HepG2 (cell line): Measurements from ENCODE around the gene CACNB4. TPM values are rescaled to one million over a fixed set of nuclear protein-coding genes. Genes with fewer than 3 reads are reported as not detected.
A peak's percentile ranks its signal among the peaks of the same experiment; 100 is the strongest.

Experiments
- ATAC-seq: fragments of 200-7000 bp; cut with Tn5 transposase; 3 replicates; pipeline ENCODE4 v1.9.1; 2020; ENCODE audit warnings: mild to moderate bottlenecking, moderate library complexity
- Bru-seq: library from RNA; stranded (reverse); fragments of 400-500 nt; gene quantifications from one replicate; lab custom pipeline; 2021; lab: Mats Ljungman, UMichigan
- BruChase-seq, 2 experiments: library from RNA; stranded (reverse); fragments of 400-500 nt; gene quantifications; one replicate each; lab custom pipeline; 2021; lab: Mats Ljungman, UMichigan
- BruUV-seq: library from RNA; stranded (reverse); fragments of 400-500 nt; replicated peaks from 2 replicates; lab custom pipeline; 2021; lab: Mats Ljungman, UMichigan
- CTCF ChIA-PET: fragments of 300-600 bp; formaldehyde crosslinking; extraction: SDS; loops from one replicate; lab custom pipeline; 2021; ENCODE audit warnings: low total read pairs, inconsistent platforms, low intra/inter-chr PET ratio; lab: Yijun Ruan, JAX
- POLR2A ChIA-PET: fragments of 350-600 bp; sonication (Branson Sonifier 250); formaldehyde crosslinking; loops from one replicate; lab custom pipeline; 2020; ENCODE audit warnings: antibody characterized with exemption, inconsistent platforms; lab: Yijun Ruan, JAX
- DNase-seq: peaks from one replicate; pipeline ENCODE4 v3.0.0-alpha.2; 2015; ENCODE audit warnings: low spot score
- FAIRE-seq: peaks from 3 replicates; lab custom pipeline; 2011; peaks lifted over from hg19 to GRCh38; lab: Jason Lieb, UNC
- H2AFZ ChIP-seq: one replicate; pipeline ENCODE4 v1.6.1; 2011; ENCODE audit warnings: low read length, inconsistent platforms
- H3K27ac ChIP-seq: fragments of 300-600 bp; 3 replicates; pipeline ENCODE4 v1.8.0; 2011; ENCODE audit warnings: mixed run types, mild to moderate bottlenecking, mixed read lengths, low read length, inconsistent platforms; ENCODE audit not compliant: insufficient read depth; ENCODE audit errors: extremely low read length
- H3K27me3 ChIP-seq, 2 experiments: fragments of 200-600 bp in 1 of 2; 2 replicates in 1 of 2; 3 replicates in 1 of 2; pipeline versions ENCODE4 v1.6.0 to v1.8.0; 2011; ENCODE audit warnings: low read length in 2 of 2, mild to moderate bottlenecking in 2 of 2, moderate library complexity in 2 of 2, inconsistent platforms in 1 of 2; ENCODE audit not compliant: insufficient read depth in 2 of 2, control insufficient read depth in 1 of 2
- H3K36me3 ChIP-seq, 2 experiments: fragments of 200-600 bp in 1 of 2; replicated peaks in 1 of 2; 2 replicates in 1 of 2; 3 replicates in 1 of 2; pipeline versions ENCODE4 v1.5.1 to v1.8.0; 2011; ENCODE audit warnings: low read length in 2 of 2, inconsistent platforms in 1 of 2; ENCODE audit not compliant: insufficient read depth in 2 of 2, control insufficient read depth in 1 of 2
- H3K4me1 ChIP-seq: 2 replicates; pipeline ENCODE4 v1.5.1; 2012; ENCODE audit warnings: low read length, inconsistent platforms; ENCODE audit not compliant: insufficient read depth
- H3K4me2 ChIP-seq: 2 replicates; pipeline ENCODE4 v1.6.0; 2011; ENCODE audit warnings: low read depth, low read length, inconsistent platforms
- H3K4me3 ChIP-seq, 3 experiments: fragments of 200-600 bp in 1 of 3; sonication (generic), shearing (Covaris generic) in 1 of 3; replicated peaks in 1 of 3; 2 replicates each; pipeline ENCODE4 v1.5.1; 2011 to 2016; ENCODE audit warnings: low read length in 3 of 3, inconsistent platforms in 2 of 3, low read depth in 2 of 3, mild to moderate bottlenecking in 2 of 3, control low read depth in 1 of 3, mixed read lengths in 1 of 3; ENCODE audit not compliant: insufficient read depth in 1 of 3
- H3K79me2 ChIP-seq: one replicate; pipeline ENCODE4 v1.6.1; 2011; ENCODE audit warnings: low read length, inconsistent platforms; ENCODE audit not compliant: insufficient read depth
- H3K9ac ChIP-seq: 2 replicates; pipeline ENCODE4 v1.6.0; 2011; ENCODE audit warnings: mild to moderate bottlenecking, low read depth, low read length, inconsistent platforms; ENCODE audit not compliant: insufficient read depth
- H3K9me3 ChIP-seq: 2 replicates; pipeline ENCODE4 v1.5.1; 2012; ENCODE audit warnings: mild to moderate bottlenecking, low read length
- H4K20me1 ChIP-seq: 2 replicates; pipeline ENCODE4 v1.6.0; 2011; ENCODE audit warnings: inconsistent platforms, mild to moderate bottlenecking, low read length, moderate library complexity; ENCODE audit not compliant: insufficient read depth
- MEF2D ChIP-seq: sonication (generic); formaldehyde crosslinking; IDR thresholded peaks from 2 replicates; pipeline ENCODE4 v1.5.1; 2020; ENCODE audit warnings: mild to moderate bottlenecking, missing genetic modification reagents
- STAG1 ChIP-seq: sonication (generic); formaldehyde crosslinking; IDR thresholded peaks from 2 replicates; pipeline ENCODE4 v1.4.0; 2020; ENCODE audit warnings: missing genetic modification reagents
- TBX2 ChIP-seq: sonication (generic); formaldehyde crosslinking; IDR thresholded peaks from 2 replicates; pipeline ENCODE4 v1.5.0; 2020; ENCODE audit warnings: missing genetic modification reagents, mild to moderate bottlenecking, borderline replicate concordance
- ZFY ChIP-seq: sonication (generic); formaldehyde crosslinking; IDR thresholded peaks from 2 replicates; pipeline ENCODE4 v1.4.0; 2020; ENCODE audit warnings: missing genetic modification reagents
- ZNF33B ChIP-seq: sonication (generic); formaldehyde crosslinking; IDR thresholded peaks from 2 replicates; pipeline ENCODE4 v1.5.1; 2020; ENCODE audit warnings: mild to moderate bottlenecking, missing genetic modification reagents
- WGBS: methylation state at CpG from one replicate; pipeline ENCODE4 v1.1.6; 2017; ENCODE audit warnings: low lambda C conversion rate; 5-methylcytosine and 5-hydroxymethylcytosine counted together
- in situ Hi-C: cut with HindIII; loops from 2 replicates; pipeline ENCODE4 v1.10.0; 2017; ENCODE audit warnings: low pct_unique_long_range_greater_than_20kb; ENCODE audit not compliant: extremely low pct_ligation_motif_present
- intact Hi-C: fragments of 100-400 bp; cut with micrococcal nuclease; formaldehyde crosslinking; loops from one replicate; pipeline ENCODE4 v1.10.0; 2022; ENCODE audit not compliant: unreplicated experiment
- long read RNA-seq, 2 experiments: library from RNA in 1 of 2; library from polyadenylated mRNA in 1 of 2; stranded (forward) in 1 of 2; unstranded in 1 of 2; transcript quantifications; one replicate each; pipeline ENCODE4 v2.0.0, GENCODE V29; 2019 to 2022
- polyA minus RNA-seq, 3 experiments: library from RNA; depleted of rRNA, polyadenylated mRNA; stranded (reverse); fragments of >200 nt; gene quantifications; 2 replicates each; pipeline ENCODE4 v1.2.3, GENCODE V29; 2011; ENCODE audit warnings: low replicate concordance in 1 of 3
- polyA plus RNA-seq, 8 experiments: library from polyadenylated mRNA; depleted of rRNA in 3 of 8; stranded (reverse) in 7 of 8; unstranded in 1 of 8; fragments of >200 nt; fragmentation: Illumina TruSeq in 4 of 8; extraction: Trizol in 4 of 8; gene quantifications; 2 replicates each; pipeline versions ENCODE4 v1.2.1 to v1.2.3, GENCODE V29; 2011 to 2016; ENCODE audit warnings: low read depth in 4 of 8, missing spikeins in 1 of 8, mixed read lengths in 1 of 8; ENCODE audit not compliant: insufficient read depth in 1 of 8
- total RNA-seq, 5 experiments: library from RNA; depleted of rRNA; stranded (reverse); fragments of >200 nt; fragmentation: Illumina TruSeq; extraction: Trizol; gene quantifications; 2 replicates each; pipeline ENCODE4 v1.2.3, GENCODE V29; 2016; ENCODE audit warnings: low read depth in 1 of 5
- TF ChIP-seq, protein P1 (sequence below): sonication (generic); formaldehyde crosslinking; IDR thresholded peaks from 2 replicates; pipeline ENCODE4 v1.5.1; 2020; ENCODE audit warnings: mild to moderate bottlenecking, missing genetic modification reagents, moderate library complexity
- TF ChIP-seq, protein P2 (sequence below): sonication (generic); formaldehyde crosslinking; IDR thresholded peaks from 2 replicates; pipeline ENCODE4 v1.4.0; 2020; ENCODE audit warnings: mild to moderate bottlenecking, missing genetic modification reagents
- TF ChIP-seq, protein P3 (sequence below): sonication (generic); formaldehyde crosslinking; IDR thresholded peaks from 2 replicates; pipeline ENCODE4 v1.9.0; 2022; ENCODE audit warnings: missing genetic modification reagents, mild to moderate bottlenecking, borderline replicate concordance

CACNB4 gene
- total RNA-seq (2016; rRNA removed; fragmentation: Illumina TruSeq; extraction: Trizol) = 9.5 and 14.3 TPM in 2 replicates
- total RNA-seq (2016; cell fraction: cytosol; rRNA removed; fragmentation: Illumina TruSeq; extraction: Trizol; ENCODE audit: low read depth) = 8.4 and 9.3 TPM in 2 replicates
- total RNA-seq (2016; cell fraction: insoluble cytoplasmic fraction; rRNA removed; fragmentation: Illumina TruSeq; extraction: Trizol) = 12.5 and 16.2 TPM in 2 replicates
- total RNA-seq (2016; cell fraction: membrane; rRNA removed; fragmentation: Illumina TruSeq; extraction: Trizol) = 5.5 and 7.4 TPM in 2 replicates
- 49.9 and 50.0 TPM in 2 replicates for total RNA-seq (2016; cell fraction: nucleus; rRNA removed; fragmentation: Illumina TruSeq; extraction: Trizol)
- polyA plus RNA-seq (2011; rRNA removed) = 3.9 and 5.1 TPM in 2 replicates
- 1.0 and 1.2 TPM in 2 replicates for polyA plus RNA-seq (2011; cell fraction: cytosol; rRNA removed)
- polyA plus RNA-seq (2011; cell fraction: nucleus; rRNA removed) = 8.4 and 10.5 TPM in 2 replicates
- polyA plus RNA-seq (2012) = 2.6 and 3.3 TPM in 2 replicates
- 0.25 and 0.48 TPM in 2 replicates for polyA plus RNA-seq (2016; cell fraction: cytosol; fragmentation: Illumina TruSeq; extraction: Trizol; ENCODE audit: low read depth)
- polyA plus RNA-seq (2016; cell fraction: insoluble cytoplasmic fraction; fragmentation: Illumina TruSeq; extraction: Trizol; ENCODE audit: low read depth) = 5.0 and 5.5 TPM in 2 replicates
- polyA plus RNA-seq (2016; cell fraction: membrane; fragmentation: Illumina TruSeq; extraction: Trizol; ENCODE audit: low read depth) = 1.7 and 2.1 TPM in 2 replicates
- polyA plus RNA-seq (2016; cell fraction: nucleus; fragmentation: Illumina TruSeq; extraction: Trizol; ENCODE audit: insufficient read depth, low read depth) = 26.0 and 29.1 TPM in 2 replicates
- 0.35 and 13.9 TPM in 2 replicates for polyA minus RNA-seq (2011; rRNA and poly(A)+ RNA removed; ENCODE audit: low replicate concordance)
- 4.7 and 6.0 TPM in 2 replicates for polyA minus RNA-seq (2011; cell fraction: cytosol; rRNA and poly(A)+ RNA removed)
- polyA minus RNA-seq (2011; cell fraction: nucleus; rRNA and poly(A)+ RNA removed) = 47.0 and 50.5 TPM in 2 replicates
- percentile 38 among the genes with signal in this experiment for Bru-seq, nascent RNA
- BruChase-seq, experiment 1, labeled RNA remaining after a 6-hour chase = percentile 53 among the genes with signal in this experiment
- BruChase-seq, experiment 2, labeled RNA remaining after a 2-hour chase = percentile 52 among the genes with signal in this experiment
- long read RNA-seq, experiment 1, full-length matches to known transcripts = 2 of 2 reads
- long read RNA-seq, experiment 1, partial matches to known transcripts = 0 of 2 reads
- long read RNA-seq, experiment 1, other reads (novel, unspliced or antisense) = 0 of 2 reads
- long read RNA-seq, experiment 2, partial matches to known transcripts = 0 of 3 reads
- long read RNA-seq, experiment 2, other reads (novel, unspliced or antisense) = 3 of 3 reads

DNA sequence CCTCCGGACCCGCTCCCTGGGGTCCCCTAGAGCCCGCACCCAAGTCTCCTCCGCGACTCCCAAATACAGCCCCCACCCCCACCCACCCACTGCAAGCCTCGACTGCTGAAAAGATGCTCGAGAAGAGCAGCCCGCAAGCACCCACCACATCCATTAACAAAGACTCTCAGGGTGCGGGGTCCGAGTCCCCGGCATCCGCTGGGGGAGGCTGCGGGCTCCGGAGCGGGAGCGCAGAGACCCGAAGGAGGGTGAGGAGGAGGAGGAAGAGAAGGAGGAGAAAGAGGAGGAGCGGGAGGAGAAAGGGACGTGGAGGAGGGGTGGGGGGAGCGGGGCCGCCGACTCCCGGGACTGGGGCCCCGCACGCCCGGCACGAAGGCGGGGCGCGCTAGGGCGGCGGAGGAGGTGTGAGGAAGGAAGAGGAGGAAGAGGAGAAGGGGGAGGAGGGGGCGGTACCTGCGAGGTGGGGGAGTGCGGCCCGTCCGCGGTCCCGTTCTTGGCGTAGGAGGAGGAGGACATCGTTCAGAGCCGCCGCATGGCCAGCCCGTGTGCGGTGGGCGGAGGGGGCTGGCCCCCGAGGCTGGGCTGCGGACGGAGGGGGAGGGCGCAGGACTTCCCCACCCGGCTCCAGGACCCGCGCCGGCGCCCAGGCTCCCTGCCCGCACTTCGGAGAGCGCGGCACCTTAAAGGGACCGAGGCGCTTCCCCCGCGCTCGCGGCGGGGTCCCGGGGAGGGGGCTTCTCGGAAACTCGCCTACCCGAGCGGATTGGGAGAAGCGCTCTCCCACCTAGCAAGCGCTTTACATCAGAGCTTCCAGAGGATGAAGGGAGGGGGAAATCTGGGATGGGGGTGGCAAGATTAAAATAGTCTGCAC lies at the start of gene CACNB4:
CACNB4 (minus strand) TSS at position 549 of the 871 bp plus-strand sequence.
- H3K27ac ChIP-seq = no peak within 1 kb of the TSS
- ATAC-seq = peak; percentile 49
- POLR2A ChIA-PET = no interaction called here
- no peaks in the 10 kb centered on the region for H3K9me3 ChIP-seq
- no peak for FAIRE-seq
- H3K9ac ChIP-seq = no peak within 1 kb of the TSS
- intact Hi-C loops = no loop called here
- no peak for DNase-seq
- no peak within 1 kb of the TSS for H2AFZ ChIP-seq
- 2% methylated on average over 67 of the region's 73 CpGs for WGBS
- no TSS peak for BruUV-seq
- peaks cover 21 to 75% of the 10 kb centered on the region in 2 experiments; a peak in 4 of 5 replicates for H3K27me3 ChIP-seq
- no peaks in the 10 kb centered on the region for H3K79me2 ChIP-seq
- in situ Hi-C loops = no loop called here
- no peaks in the 10 kb centered on the region for H3K36me3 ChIP-seq
- peak within 1 kb of the TSS; percentile 45 to 71 (median 56) for H3K4me3 ChIP-seq
- H3K4me2 ChIP-seq = peak within 1 kb of the TSS; percentile 77
- H4K20me1 ChIP-seq = no peaks in the 10 kb centered on the region
- H3K4me1 ChIP-seq = peaks cover 38% of the 10 kb centered on the region
- CTCF ChIA-PET = no interaction called here
- TF ChIP-seq, protein P1, sequence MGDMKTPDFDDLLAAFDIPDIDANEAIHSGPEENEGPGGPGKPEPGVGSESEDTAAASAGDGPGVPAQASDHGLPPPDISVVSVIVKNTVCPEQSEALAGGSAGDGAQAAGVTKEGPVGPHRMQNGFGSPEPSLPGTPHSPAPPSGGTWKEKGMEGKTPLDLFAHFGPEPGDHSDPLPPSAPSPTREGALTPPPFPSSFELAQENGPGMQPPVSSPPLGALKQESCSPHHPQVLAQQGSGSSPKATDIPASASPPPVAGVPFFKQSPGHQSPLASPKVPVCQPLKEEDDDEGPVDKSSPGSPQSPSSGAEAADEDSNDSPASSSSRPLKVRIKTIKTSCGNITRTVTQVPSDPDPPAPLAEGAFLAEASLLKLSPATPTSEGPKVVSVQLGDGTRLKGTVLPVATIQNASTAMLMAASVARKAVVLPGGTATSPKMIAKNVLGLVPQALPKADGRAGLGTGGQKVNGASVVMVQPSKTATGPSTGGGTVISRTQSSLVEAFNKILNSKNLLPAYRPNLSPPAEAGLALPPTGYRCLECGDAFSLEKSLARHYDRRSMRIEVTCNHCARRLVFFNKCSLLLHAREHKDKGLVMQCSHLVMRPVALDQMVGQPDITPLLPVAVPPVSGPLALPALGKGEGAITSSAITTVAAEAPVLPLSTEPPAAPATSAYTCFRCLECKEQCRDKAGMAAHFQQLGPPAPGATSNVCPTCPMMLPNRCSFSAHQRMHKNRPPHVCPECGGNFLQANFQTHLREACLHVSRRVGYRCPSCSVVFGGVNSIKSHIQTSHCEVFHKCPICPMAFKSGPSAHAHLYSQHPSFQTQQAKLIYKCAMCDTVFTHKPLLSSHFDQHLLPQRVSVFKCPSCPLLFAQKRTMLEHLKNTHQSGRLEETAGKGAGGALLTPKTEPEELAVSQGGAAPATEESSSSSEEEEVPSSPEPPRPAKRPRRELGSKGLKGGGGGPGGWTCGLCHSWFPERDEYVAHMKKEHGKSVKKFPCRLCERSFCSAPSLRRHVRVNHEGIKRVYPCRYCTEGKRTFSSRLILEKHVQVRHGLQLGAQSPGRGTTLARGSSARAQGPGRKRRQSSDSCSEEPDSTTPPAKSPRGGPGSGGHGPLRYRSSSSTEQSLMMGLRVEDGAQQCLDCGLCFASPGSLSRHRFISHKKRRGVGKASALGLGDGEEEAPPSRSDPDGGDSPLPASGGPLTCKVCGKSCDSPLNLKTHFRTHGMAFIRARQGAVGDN (CRISPR knock-in tag) = peak; percentile 56
- TF ChIP-seq, protein P2, sequence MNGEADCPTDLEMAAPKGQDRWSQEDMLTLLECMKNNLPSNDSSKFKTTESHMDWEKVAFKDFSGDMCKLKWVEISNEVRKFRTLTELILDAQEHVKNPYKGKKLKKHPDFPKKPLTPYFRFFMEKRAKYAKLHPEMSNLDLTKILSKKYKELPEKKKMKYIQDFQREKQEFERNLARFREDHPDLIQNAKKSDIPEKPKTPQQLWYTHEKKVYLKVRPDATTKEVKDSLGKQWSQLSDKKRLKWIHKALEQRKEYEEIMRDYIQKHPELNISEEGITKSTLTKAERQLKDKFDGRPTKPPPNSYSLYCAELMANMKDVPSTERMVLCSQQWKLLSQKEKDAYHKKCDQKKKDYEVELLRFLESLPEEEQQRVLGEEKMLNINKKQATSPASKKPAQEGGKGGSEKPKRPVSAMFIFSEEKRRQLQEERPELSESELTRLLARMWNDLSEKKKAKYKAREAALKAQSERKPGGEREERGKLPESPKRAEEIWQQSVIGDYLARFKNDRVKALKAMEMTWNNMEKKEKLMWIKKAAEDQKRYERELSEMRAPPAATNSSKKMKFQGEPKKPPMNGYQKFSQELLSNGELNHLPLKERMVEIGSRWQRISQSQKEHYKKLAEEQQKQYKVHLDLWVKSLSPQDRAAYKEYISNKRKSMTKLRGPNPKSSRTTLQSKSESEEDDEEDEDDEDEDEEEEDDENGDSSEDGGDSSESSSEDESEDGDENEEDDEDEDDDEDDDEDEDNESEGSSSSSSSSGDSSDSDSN = peak; percentile 35; the same call in 1 of the 2 replicates
- TF ChIP-seq TBX2 (CRISPR knock-in tag) (peak; percentile 19; the same call in 1 of the 2 replicates), STAG1 (CRISPR knock-in tag) (no peak), ZFY (CRISPR knock-in tag) (0 out of 2 replicates have a peak, but pooled peaks have one; percentile 2), ZNF33B (no peak), MEF2D (CRISPR knock-in tag) (no peak)
- TF ChIP-seq, protein P3, sequence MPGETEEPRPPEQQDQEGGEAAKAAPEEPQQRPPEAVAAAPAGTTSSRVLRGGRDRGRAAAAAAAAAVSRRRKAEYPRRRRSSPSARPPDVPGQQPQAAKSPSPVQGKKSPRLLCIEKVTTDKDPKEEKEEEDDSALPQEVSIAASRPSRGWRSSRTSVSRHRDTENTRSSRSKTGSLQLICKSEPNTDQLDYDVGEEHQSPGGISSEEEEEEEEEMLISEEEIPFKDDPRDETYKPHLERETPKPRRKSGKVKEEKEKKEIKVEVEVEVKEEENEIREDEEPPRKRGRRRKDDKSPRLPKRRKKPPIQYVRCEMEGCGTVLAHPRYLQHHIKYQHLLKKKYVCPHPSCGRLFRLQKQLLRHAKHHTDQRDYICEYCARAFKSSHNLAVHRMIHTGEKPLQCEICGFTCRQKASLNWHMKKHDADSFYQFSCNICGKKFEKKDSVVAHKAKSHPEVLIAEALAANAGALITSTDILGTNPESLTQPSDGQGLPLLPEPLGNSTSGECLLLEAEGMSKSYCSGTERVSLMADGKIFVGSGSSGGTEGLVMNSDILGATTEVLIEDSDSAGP (CRISPR knock-in tag) = peak; percentile 95; the same call in 1 of the 2 replicates
